AG09309 (cell line): ENCODE measurements around the gene HPN.
"Not testable (repeated sequence)": the region's sequence is repeated elsewhere in the genome, so short reads cannot be mapped to it uniquely, and the experiment has no call there.

Source experiments
- DNase-seq: peaks from one replicate; pipeline ENCODE4 v3.0.0-alpha.2; 2010; ENCODE audit warnings: low read depth
- H3K4me3 ChIP-seq: 2 replicates; pipeline ENCODE4 v1.5.1; 2011; ENCODE audit warnings: mild to moderate bottlenecking, low read depth, low read length, moderate library complexity; ENCODE audit not compliant: control insufficient read depth
- TF ChIP-seq, protein P1 (sequence below): IDR thresholded peaks from 2 replicates; pipeline ENCODE4 v1.5.1; 2011; ENCODE audit warnings: mild to moderate bottlenecking, low read depth, low read length, inconsistent platforms; ENCODE audit not compliant: insufficient read depth, control insufficient read depth; ENCODE audit errors: missing control alignments

Gene HPN

DNA sequence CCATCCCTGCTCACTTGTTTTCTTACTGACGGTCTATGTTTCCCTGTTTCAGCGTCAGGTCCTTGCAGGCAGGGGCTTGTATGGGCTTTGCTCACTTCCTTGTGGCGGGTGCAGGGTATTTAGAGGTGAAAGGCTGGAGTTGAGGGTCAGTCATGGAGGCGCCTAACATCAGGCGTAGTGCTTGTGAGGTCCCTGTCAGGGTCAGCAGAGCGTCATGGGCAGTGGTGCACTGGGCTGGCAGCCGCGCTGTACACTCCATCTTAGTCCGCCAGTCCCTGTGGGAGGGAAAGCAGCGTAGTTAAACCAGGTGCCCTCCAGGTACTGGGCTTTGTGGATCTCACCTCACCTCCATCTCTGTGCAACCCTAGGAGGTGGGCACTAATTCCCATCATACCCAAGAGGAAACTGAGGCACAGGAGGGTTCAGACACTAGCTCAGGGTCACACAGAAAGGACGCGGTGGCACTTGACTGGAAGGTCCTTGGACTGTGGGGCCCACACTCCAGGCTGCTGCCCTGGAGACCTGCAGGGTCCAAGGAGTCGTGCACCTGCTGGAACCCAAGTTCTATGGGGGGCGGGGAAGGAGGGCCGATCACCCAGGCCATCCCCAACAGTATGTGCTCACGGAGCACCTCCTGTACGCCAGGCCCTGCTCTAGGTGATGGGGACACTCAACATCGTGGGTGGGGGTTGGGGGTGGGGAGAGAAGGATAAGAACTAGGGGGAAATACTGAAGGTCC is 36.8 kb upstream of the HPN start:
- TF ChIP-seq, protein P1, sequence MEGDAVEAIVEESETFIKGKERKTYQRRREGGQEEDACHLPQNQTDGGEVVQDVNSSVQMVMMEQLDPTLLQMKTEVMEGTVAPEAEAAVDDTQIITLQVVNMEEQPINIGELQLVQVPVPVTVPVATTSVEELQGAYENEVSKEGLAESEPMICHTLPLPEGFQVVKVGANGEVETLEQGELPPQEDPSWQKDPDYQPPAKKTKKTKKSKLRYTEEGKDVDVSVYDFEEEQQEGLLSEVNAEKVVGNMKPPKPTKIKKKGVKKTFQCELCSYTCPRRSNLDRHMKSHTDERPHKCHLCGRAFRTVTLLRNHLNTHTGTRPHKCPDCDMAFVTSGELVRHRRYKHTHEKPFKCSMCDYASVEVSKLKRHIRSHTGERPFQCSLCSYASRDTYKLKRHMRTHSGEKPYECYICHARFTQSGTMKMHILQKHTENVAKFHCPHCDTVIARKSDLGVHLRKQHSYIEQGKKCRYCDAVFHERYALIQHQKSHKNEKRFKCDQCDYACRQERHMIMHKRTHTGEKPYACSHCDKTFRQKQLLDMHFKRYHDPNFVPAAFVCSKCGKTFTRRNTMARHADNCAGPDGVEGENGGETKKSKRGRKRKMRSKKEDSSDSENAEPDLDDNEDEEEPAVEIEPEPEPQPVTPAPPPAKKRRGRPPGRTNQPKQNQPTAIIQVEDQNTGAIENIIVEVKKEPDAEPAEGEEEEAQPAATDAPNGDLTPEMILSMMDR: no peak
- no peak overlapping the region for H3K4me3 ChIP-seq
- DNase-seq: no peak

DNA sequence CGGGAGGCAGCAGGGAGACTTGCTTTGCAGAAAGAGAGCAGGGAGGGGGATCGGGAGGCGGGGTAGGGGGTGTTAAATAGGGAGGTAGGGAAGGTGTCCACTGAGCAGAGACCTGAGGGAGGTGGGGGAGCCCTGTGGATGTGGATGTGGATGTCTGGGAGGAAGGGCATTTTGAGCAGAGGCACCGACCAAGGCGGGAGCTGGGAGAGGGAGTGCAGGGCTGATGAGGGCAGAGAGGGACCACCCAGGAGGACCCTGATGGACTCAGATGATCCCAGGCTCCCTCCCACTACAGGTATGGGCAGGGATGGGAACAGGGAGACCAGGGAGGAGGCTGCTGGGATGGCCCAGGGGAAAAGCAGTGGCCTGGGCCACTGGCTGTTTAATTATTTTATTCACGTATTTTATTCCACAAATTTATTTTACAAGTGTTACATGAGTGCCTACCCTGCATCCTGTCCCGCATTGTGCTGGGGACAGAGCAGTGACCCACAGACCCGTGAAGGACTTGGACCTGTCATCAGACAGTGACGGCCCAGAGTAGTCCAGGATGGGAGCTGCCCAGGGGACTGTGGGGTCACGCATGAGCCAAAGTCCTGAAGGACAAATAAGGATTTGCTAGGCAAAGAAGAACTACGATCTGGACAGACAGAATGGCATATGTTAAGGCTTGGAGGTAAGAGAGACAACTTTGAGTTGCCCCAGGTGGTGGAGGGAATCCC is 36.1 kb upstream of the HPN start:
- TF ChIP-seq, protein P1: no peak
- DNase-seq: no peak
- no peak overlapping the region for H3K4me3 ChIP-seq

DNA sequence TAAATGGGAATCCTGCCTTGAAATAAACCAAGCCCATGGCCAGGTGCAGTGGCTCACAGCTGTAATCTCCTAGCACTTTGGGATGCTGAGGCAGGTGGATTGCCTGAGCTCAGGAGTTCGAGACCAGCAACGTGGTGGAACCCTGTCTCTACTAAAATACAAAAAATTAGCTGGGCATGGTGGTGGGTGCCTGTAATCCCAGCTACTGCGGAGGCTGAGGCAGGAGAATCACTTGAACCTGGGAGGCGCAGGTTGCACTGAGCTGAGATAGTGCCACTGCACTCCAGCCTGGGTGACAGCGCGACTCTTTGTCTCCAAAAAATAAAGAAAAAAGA is 35.5 kb upstream of the HPN start:
- H3K4me3 ChIP-seq, DNase-seq: not testable (repeated sequence)

DNA sequence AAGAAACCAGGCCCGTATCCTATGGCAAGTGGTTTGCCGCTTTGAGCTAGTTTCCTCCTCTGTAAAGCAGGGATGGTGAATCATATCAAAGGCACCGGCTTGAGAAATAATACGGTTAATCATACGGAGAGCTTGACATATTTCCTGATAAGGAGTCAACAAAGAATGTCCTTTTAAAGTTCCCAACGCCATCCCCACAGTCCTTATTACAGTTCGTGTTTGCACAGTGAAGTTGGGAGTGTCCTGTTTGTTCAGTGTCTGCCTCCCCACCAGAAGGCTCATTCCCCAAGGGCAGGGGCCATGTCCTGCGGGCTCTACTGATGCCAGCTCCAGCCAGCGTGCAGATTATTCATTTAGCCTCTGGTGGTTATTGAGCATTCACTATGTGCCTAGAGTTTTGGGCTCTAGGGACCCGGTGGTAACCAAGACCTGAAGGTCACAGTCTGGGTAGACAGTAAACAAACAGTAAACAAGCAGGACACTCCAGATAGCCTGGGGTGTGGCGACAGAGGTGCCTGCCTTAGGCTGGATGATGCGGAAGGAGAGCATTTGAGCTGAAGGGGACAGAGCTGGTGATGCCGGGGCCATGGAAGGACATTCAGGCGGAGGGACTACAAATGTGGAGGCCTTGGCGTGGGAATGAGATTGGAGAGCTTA is 35.1 kb upstream of the HPN start:
- DNase-seq: no peak
- no peak overlapping the region for H3K4me3 ChIP-seq
- TF ChIP-seq, protein P1: no peak

DNA sequence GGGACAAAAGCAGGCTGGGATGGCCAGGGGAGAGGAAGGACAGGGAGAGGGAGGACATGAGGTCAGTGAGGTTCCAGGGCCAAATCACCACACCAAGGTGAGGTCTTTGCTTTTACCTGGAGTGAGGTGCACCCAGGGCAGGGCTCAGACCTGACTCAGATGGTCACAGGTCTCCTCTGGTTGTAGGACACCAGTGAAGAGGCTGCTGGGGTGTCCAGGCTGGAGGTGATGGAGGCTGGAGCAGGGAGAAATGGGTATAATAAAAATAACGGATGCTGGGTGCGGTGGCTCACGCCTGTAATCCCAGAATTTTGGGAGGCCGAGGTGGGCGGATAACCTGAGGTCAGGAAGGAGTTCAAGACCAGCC is 34.5 kb upstream of the HPN start:
- no peak for DNase-seq
- TF ChIP-seq, protein P1: no peak
- no peak overlapping the region for H3K4me3 ChIP-seq

DNA sequence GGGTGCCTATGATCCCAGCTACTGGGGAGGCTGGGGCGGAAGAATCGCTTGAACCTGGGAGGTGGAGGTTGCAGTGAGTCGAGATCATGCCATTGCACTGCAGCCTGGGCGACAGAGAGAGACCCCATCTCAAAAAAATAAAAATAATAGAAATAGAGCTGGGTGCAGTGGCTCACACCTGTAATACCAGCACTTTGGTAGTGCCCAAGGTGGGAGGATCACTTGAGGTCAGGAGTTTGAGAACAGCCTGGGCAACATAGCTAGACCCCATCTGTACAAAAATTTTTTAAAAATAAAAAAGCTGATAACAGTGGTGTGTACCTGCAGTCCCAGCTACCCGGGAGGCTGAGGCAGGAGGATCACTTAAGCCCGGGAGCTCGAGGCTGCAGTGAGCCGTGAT is 34.1 kb upstream of the HPN start:
- DNase-seq, H3K4me3 ChIP-seq: not testable (repeated sequence)

DNA sequence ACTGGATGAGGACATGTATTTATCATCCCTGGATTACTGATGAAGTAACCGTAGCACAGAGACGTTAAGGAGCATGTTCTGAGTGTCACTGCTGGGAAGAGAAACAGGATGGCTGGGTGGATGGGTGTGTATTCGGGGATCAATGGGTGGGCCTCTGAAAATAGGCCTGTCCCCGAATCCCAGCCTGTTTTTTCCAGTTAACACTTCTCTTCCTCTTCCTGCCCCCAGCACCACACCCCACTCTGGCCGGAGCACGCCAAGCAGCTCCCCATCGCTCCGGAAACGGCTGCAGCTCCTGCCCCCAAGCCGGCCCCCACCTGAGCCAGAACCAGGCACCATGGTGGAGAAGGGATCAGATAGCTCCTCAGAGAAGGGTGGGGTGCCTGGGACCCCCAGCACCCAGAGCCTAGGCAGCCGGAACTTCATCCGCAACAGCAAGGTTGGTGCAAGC is 32.6 kb upstream of the HPN start:
- no peak overlapping the region for H3K4me3 ChIP-seq
- TF ChIP-seq, protein P1: no peak
- no peak for DNase-seq
